ENCODE results near the gene HERC3. TPM values are rescaled to one million over a fixed set of nuclear protein-coding genes. Genes with fewer than 3 reads are reported as not detected.

The HERC3 gene
- total and polyA plus RNA-seq, 2 donors (not counting 1 experiment from before 2014, with no cell fraction given) = 24.0 to 78.1 TPM

- no peak overlapping the region for H3K4me3 ChIP-seq (ENCODE audit: control extremely low read depth in 1 of 5, extremely low read depth in 1 of 5, insufficient read depth in 1 of 5, low read depth in 2 of 5, low read length in 4 of 5)
- no peak overlapping the region for H3K27ac ChIP-seq (ENCODE audit: low read length in 2 of 2)
- peaks cover 7 to 43% of the 10 kb centered on the region in 2 experiments for H3K36me3 ChIP-seq (replicated peaks in 1 of 2; ENCODE audit: control extremely low read depth in 1 of 2, control insufficient read depth in 1 of 2, extremely low read depth in 1 of 2, insufficient read depth in 2 of 2, low read length in 1 of 2)
- no peak overlapping the region for H2AFZ ChIP-seq (ENCODE audit: insufficient read depth, low read depth, low read length, poor library complexity, severe bottlenecking)
- DNase-seq (no peak), ATAC-seq (ENCODE audit: low read depth) (no peak)
- no peaks in the 10 kb centered on the region for H3K27me3 ChIP-seq (replicated peaks in 1 of 4; ENCODE audit: control extremely low read depth in 1 of 4, control insufficient read depth in 3 of 4, insufficient read depth in 4 of 4, low read length in 3 of 4)
- H3K4me3 Mint-ChIP-seq = no peak overlapping the region
- no peak overlapping the region for H3K27ac Mint-ChIP-seq
- peaks cover 10% of the 10 kb centered on the region for H3K9me3 Mint-ChIP-seq (ENCODE audit: insufficient read depth)
- no peak overlapping the region for H3K9ac ChIP-seq (ENCODE audit: low read length)
- WGBS (ENCODE audit: insufficient coverage) = no CpG with 5 or more reads among the region's 1 CpG
- H4K20me1 ChIP-seq (ENCODE audit: control insufficient read depth, insufficient read depth, low read length, poor library complexity, severe bottlenecking) = no peaks in the 10 kb centered on the region
- H3K4me2 ChIP-seq (replicated peaks; ENCODE audit: low read depth, low read length, poor library complexity, severe bottlenecking) = no peak overlapping the region
- TF ChIP-seq EZH2 (IDR thresholded peaks at IDR 0.05; ENCODE audit: borderline replicate concordance, insufficient read depth, low read depth, low read length, poor library complexity, severe bottlenecking) (no peak), CTCF (IDR thresholded peaks at IDR 0.05) (no peak)
- H3K27me3 Mint-ChIP-seq = no peaks in the 10 kb centered on the region
- ChIA-PET POLR2A (no interaction called here), CTCF (no interaction called here)
- no peaks in the 10 kb centered on the region for H3K4me1 ChIP-seq (ENCODE audit: control insufficient read depth in 2 of 2, insufficient read depth in 2 of 2, low read length in 2 of 2)
- no peaks in the 10 kb centered on the region for H3K4me1 Mint-ChIP-seq
- H3K9me3 ChIP-seq (ENCODE audit: control extremely low read depth in 1 of 3, control insufficient read depth in 2 of 3, insufficient read depth in 1 of 3, low read length in 2 of 3) = peaks cover 4 to 14% (median 6%) of the 10 kb centered on the region in 3 donors
- intact Hi-C loops (cut with micrococcal nuclease) = no loop called here
- H3K79me2 ChIP-seq (ENCODE audit: control insufficient read depth, insufficient read depth, low read length) = no peaks in the 10 kb centered on the region
These were observed 121.5 kb downstream of the HERC3 start for GRCh38 chr4:88713782-88714181.

DNA sequence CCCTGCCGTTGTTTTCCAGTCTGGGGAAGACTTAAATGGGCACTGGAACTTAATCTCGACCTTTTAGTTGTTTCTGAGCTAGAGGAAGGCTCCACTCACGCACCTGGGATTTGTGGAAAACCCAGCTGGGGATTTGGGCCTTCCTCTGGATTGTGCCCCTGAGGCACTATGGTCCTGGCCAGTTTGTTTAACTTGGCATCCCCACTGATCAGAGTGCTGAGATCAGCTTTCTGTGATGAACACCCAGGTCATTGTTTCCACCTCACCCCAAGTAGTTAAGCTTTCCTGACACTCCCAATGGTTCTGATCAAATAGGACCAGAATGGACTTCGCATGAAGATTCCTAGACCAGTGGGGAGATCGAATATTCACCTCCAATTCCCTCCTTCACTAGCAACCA is 125.8 kb downstream of the HERC3 start:
- DNase-seq (no peak), ATAC-seq (ENCODE audit: low read depth) (no peak)
- WGBS (ENCODE audit: insufficient coverage) = 95% methylated on average over 3 of the region's 5 CpGs
- Histone ChIP-seq H3K9ac (ENCODE audit: low read length) (no peak overlapping the region), H3K27ac (ENCODE audit: low read length in 2 of 2) (no peak overlapping the region), H3K27me3 (replicated peaks in 1 of 4; ENCODE audit: control extremely low read depth in 1 of 4, control insufficient read depth in 3 of 4, insufficient read depth in 4 of 4, low read length in 3 of 4) (no peaks in the 10 kb centered on the region), H3K36me3 (replicated peaks in 1 of 2; ENCODE audit: control extremely low read depth in 1 of 2, control insufficient read depth in 1 of 2, extremely low read depth in 1 of 2, insufficient read depth in 2 of 2, low read length in 1 of 2) (peaks cover 17 to 60% of the 10 kb centered on the region in 2 experiments), H3K4me3 (ENCODE audit: control extremely low read depth in 1 of 5, extremely low read depth in 1 of 5, insufficient read depth in 1 of 5, low read depth in 2 of 5, low read length in 4 of 5) (no peak overlapping the region), H3K4me2 (replicated peaks; ENCODE audit: low read depth, low read length, poor library complexity, severe bottlenecking) (no peak overlapping the region), H3K9me3 (ENCODE audit: control extremely low read depth in 1 of 3, control insufficient read depth in 2 of 3, insufficient read depth in 1 of 3, low read length in 2 of 3) (peaks cover 4 to 14% (median 5%) of the 10 kb centered on the region in 3 donors), H4K20me1 (ENCODE audit: control insufficient read depth, insufficient read depth, low read length, poor library complexity, severe bottlenecking) (no peaks in the 10 kb centered on the region), H2AFZ (ENCODE audit: insufficient read depth, low read depth, low read length, poor library complexity, severe bottlenecking) (no peak overlapping the region), H3K79me2 (ENCODE audit: control insufficient read depth, insufficient read depth, low read length) (no peaks in the 10 kb centered on the region), H3K4me1 (ENCODE audit: control insufficient read depth in 2 of 2, insufficient read depth in 2 of 2, low read length in 2 of 2) (no peaks in the 10 kb centered on the region)
- peaks cover 5% of the 10 kb centered on the region for H3K9me3 Mint-ChIP-seq (ENCODE audit: insufficient read depth)
- H3K27me3 Mint-ChIP-seq = no peaks in the 10 kb centered on the region
- no peaks in the 10 kb centered on the region for H3K4me1 Mint-ChIP-seq
- CTCF ChIA-PET = no interaction called here
- TF ChIP-seq CTCF (IDR thresholded peaks at IDR 0.05) (no peak), EZH2 (IDR thresholded peaks at IDR 0.05; ENCODE audit: borderline replicate concordance, insufficient read depth, low read depth, low read length, poor library complexity, severe bottlenecking) (no peak)
- H3K4me3 Mint-ChIP-seq = no peak overlapping the region
- POLR2A ChIA-PET = no interaction called here
- intact Hi-C loops (cut with micrococcal nuclease) = no loop called here
- H3K27ac Mint-ChIP-seq = no peak overlapping the region
